Measurements from ENCODE around the gene TGFB2. TPM values are rescaled to one million over a fixed set of nuclear protein-coding genes. Genes with fewer than 3 reads are reported as not detected.

The TGFB2 gene
- total RNA-seq, 1 experiment from 2014 or later = 0.34 TPM

GRCh38 chr1:218444588-218444987, 99.5 kb downstream of the TGFB2 start:
- no peak for DNase-seq (ENCODE audit: low read depth, low spot score)
- Histone ChIP-seq H3K9me2 (ENCODE audit: insufficient read depth) (no peaks in the 10 kb centered on the region), H3K9ac (ENCODE audit: low read length) (no peak overlapping the region), H2AFZ (ENCODE audit: low read depth, low read length, poor library complexity, severe bottlenecking) (no peak overlapping the region), H3K4me2 (ENCODE audit: low read length) (no peak overlapping the region), H3K79me2 (ENCODE audit: insufficient read depth, low read length) (no peaks in the 10 kb centered on the region), H3K9me3 (ENCODE audit: control insufficient read depth in 1 of 2, insufficient read depth in 1 of 2, low read depth in 1 of 2, low read length in 2 of 2) (no peaks in the 10 kb centered on the region), H3K27me3 (ENCODE audit: insufficient read depth, low read length) (no peaks in the 10 kb centered on the region), H4K20me1 (ENCODE audit: insufficient read depth) (no peaks in the 10 kb centered on the region), H3K36me3 (ENCODE audit: control insufficient read depth in 1 of 2, insufficient read depth in 2 of 2, low read length in 2 of 2) (no peaks in the 10 kb centered on the region), H3K4me1 (ENCODE audit: control insufficient read depth in 1 of 2, insufficient read depth in 2 of 2, low read length in 2 of 2) (no peaks in the 10 kb centered on the region), H3K27ac (ENCODE audit: low read depth, low read length) (no peak overlapping the region), H3K4me3 (replicated peaks in 1 of 2; ENCODE audit: low read depth in 1 of 2, low read length in 2 of 2) (no peak overlapping the region)
- intact Hi-C loops (cut with micrococcal nuclease) = no loop called here
- no peak for ATAC-seq
- ChIA-PET POLR2A (no interaction called here), RAD21 (ENCODE audit: low non-redundant PET in 1 of 2, low total read pairs in 2 of 2, uncharacterized antibody in 2 of 2, unreplicated experiment in 2 of 2) (no interaction called here), CTCF (no interaction called here)
- no TSS peak for BruUV-seq (replicated peaks)
- TF ChIP-seq EGR1 (IDR thresholded peaks at IDR 0.05; ENCODE audit: low read depth) = no peak
- no peak for TF ChIP-seq EZH2 (IDR thresholded peaks at IDR 0.05)
- no peak for TF ChIP-seq JUND (IDR thresholded peaks at IDR 0.05)
- TF ChIP-seq ZNF274 (IDR thresholded peaks at IDR 0.05; ENCODE audit: low read depth, low read length) = no peak
- no peak for TF ChIP-seq REST (IDR thresholded peaks at IDR 0.05; ENCODE audit: low read depth)
- TF ChIP-seq FOSL1 (IDR thresholded peaks at IDR 0.05; ENCODE audit: low read depth) = no peak
- TF ChIP-seq CEBPB (IDR thresholded peaks at IDR 0.05; ENCODE audit: low read depth) = no peak
- TF ChIP-seq SP1 (IDR thresholded peaks at IDR 0.05; ENCODE audit: low read depth) = no peak
- TF ChIP-seq, protein P1, sequence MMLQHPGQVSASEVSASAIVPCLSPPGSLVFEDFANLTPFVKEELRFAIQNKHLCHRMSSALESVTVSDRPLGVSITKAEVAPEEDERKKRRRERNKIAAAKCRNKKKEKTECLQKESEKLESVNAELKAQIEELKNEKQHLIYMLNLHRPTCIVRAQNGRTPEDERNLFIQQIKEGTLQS (IDR thresholded peaks at IDR 0.05) = no peak
- TF ChIP-seq YY1 (IDR thresholded peaks at IDR 0.05; ENCODE audit: extremely low read depth, insufficient replicate concordance, low read depth, low read length) = no peak
- no peak for TF ChIP-seq TCF7L2 (IDR thresholded peaks at IDR 0.05; ENCODE audit: borderline replicate concordance, extremely low read depth, insufficient read depth, insufficient read length)
